HG03439 (cell line): Measurements from ENCODE around the gene ALDH1A3.

ENCODE experiments used
- ATAC-seq: cut with Tn5 transposase; IDR thresholded peaks from one replicate; pipeline ENCODE4 v1.9.1; 2021; ENCODE audit warnings: mild to moderate bottlenecking, moderate library complexity; ENCODE audit not compliant: unreplicated experiment

Gene ALDH1A3

GRCh38 chr15:100880897-100881242 lies 1.2 kb downstream of the ALDH1A3 start:
- ATAC-seq, result no peak

DNA sequence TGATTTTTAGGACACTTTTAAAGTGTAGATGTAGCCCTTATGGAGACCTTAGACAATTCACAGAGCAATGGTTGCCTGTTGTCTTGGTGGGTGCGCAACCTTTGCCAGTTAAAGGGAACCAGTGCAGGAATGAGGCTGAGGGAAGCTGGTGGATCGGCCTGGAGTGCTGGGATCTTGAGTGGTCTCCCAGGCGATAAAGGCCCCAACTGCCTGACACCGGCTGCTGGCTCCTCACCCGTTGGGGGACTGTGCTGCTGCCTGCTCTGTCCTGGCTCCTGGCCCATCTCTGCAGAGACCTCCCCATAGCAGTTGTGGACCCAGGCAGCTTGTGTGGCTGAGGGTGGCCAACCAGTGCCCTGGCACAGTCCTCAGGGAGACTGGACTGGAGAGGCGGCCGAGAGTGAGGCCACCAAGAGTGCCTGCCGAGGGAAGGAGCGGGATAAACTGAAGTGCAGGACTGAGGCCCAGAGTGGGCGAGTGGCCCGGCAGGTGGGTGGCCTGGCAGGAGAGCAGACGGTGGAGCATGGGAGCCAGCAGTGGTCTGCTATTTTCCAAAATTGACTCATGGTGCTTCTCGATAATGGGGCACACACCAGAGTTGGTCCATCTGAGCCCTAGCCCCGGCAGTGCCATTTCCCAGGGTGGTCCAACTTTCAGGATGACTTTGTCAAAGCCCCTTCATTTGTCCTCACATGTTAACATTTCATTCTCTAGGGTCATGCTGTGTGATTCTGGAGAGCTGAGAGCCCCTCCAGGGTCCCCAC lies 2.1 kb downstream of the ALDH1A3 start:
- no peak for ATAC-seq

DNA sequence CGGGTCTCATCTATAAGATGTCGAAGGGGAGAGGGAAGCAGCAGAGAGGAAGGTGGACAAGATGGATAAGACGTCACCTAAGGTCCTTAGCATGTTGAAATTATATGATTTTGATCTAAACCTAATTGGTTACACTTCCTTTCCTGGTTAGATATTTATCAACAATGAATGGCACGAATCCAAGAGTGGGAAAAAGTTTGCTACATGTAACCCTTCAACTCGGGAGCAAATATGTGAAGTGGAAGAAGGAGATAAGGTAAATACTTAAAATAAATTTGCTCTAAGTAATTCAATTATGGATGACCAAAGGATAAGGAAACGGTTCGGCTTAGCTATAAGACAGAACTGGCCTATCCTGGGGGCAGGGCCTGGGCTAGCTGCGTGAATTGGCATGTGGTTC lies 5.5 kb downstream of the ALDH1A3 start:
- ATAC-seq, result no peak

DNA sequence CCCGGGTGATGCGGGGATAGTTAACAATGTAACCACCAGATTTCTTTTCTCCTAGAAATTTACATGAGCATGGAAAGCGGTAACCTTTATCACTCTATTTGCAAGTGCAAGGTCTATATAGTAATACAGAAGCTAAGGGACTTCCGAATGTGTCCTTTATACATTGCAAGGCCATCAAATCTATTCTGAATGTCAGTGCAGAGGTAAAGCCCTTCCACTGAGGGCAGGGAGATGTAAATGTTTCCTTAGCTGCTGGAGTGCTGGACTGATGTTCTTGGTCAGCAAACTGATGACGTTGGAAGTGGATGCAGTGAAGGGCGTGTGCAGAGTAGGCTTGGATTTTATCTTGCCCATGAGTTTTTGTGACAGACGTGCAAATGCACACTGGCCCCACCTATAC lies 6.2 kb downstream of the ALDH1A3 start:
- no peak for ATAC-seq

DNA sequence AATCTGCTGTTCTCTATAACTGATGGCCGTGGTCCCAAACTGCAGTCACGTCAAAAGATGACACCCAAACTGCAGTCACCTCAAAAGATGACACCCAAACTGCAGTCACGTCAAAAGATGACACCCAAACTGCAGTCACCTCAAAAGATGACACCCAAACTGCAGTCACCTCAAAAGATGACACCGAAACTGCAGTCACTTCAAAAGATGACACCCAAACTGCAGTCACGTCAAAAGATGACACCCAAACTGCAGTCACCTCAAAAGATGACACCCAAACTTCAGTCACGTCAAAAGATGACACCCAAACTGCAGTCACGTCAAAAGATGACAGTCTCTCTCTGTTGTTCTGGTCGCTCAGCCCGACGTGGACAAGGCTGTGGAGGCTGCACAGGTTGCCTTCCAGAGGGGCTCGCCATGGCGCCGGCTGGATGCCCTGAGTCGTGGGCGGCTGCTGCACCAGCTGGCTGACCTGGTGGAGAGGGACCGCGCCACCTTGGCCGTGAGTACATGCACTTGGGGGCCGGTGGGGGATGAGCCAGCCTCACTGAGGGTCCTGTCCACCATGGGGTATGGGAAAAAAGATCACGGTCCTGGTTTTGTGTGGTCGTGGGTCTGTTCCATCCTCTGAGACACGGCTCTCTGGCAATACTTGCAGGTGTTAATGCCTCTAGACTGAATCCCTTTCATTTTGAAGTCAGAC lies 7.7 kb downstream of the ALDH1A3 start:
- ATAC-seq, result no peak

GRCh38 chr15:100889385-100890050 lies 9.9 kb downstream of the ALDH1A3 start:
- no peak for ATAC-seq

DNA sequence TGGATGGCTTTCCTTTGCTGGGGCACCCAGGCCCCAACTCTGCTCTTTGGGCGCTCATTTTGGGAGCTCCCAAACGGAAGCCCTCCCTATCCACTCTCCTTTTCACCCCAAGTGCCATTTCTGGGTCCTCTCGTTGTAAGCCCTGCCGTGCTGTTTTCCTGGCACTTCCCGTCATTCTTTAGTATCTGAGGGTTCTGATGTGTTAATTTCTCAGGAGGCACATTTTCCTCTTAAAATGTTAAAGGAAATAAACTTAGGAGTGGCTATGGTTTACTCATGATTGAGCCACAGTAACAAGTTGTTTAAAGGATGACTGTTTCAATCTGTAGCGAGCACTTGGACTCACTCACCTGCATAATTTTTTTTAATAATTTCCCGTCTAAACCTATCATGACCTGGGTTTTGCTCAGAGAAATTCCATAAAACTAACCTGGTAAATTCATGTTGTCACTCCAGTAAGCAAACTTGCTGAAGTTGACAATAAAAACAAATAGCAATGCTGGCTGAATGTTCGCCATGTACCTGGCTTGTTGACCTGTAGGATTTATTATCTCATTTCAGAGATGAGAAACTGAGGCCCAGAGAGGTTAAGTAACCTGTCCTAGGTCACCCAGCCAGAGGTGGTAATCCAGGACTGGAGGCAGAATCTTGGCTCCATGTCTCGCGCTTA lies 10.6 kb downstream of the ALDH1A3 start:
- ATAC-seq, result no peak

- ATAC-seq, result no peak
These were observed 11.2 kb downstream of the ALDH1A3 start for GRCh38 chr15:100890850-100891249.

DNA sequence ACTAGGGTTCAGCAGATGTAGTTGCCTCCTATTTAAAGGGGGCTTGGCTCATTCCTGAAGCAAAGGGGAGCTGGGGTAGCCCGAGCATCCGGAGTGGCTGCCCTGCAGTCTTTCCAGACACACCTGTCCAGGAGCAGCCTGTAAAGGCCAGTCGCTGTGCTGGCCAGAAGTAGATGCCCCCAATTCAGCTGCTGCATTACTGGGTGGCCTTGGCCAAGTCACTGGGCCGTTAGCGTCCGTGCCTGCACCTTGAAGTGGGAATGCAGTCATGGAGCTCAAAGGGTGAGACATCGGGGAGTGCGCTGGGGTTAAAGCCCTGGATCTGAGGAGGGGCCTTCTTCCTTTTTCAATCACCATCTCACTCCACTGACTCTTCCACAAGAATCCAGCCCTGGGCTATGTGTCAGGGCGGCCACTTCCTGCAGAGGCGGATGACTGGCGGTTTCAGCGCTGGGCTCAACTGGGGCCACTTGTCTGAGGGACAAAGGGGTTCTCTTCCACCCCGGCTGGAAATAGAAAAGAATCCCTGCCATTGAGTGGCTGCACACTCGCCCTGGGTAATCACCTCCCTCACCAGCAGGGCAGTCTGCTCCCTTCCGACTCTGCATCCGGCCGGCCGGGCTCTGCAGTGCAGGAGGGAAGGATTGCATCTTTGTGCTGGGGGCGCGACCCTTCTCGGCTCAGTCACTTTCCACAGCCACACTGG lies 11.8 kb downstream of the ALDH1A3 start:
- no peak for ATAC-seq

- no peak for ATAC-seq
These were observed 12.4 kb downstream of the ALDH1A3 start for GRCh38 chr15:100892013-100892355.

DNA sequence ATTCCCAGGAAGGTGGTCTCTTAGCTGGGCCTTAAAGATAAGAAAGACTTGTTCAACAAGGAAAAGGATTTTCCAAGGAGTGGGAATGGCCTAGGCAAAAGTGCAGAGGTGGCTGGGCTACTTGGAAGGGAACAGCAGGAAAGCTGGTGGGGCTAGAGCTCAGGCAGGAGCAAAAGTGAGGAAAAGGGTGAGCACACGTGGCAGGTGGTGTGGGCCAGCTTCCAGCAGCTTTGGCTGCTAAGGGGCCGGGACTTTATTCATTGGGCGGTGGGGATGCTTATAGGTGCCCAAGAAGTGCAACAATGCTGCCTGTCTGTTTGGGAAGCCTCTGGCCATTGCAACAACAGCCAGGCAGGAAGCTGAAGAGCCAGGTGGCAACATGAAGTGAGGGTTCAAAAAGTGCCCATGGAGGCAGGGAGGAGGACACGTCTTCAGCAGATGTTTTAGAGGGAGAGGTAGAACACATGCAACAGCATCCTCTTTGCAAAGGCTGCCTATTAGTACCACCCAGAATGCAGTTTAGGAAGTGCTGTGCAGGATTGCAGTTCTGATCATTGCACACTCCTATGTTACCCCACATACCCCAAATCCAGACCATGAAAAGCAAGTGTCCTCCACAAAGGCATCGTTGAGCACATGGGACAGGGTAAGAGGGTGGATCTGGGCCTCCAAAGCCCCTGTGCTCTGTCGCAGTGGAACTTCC lies 13.8 kb downstream of the ALDH1A3 start:
- no peak for ATAC-seq

- no peak for ATAC-seq
These were observed 14.3 kb downstream of the ALDH1A3 start for GRCh38 chr15:100893964-100894295.

- ATAC-seq, result no peak
These were observed 16.1 kb downstream of the ALDH1A3 start for GRCh38 chr15:100895721-100896120.

DNA sequence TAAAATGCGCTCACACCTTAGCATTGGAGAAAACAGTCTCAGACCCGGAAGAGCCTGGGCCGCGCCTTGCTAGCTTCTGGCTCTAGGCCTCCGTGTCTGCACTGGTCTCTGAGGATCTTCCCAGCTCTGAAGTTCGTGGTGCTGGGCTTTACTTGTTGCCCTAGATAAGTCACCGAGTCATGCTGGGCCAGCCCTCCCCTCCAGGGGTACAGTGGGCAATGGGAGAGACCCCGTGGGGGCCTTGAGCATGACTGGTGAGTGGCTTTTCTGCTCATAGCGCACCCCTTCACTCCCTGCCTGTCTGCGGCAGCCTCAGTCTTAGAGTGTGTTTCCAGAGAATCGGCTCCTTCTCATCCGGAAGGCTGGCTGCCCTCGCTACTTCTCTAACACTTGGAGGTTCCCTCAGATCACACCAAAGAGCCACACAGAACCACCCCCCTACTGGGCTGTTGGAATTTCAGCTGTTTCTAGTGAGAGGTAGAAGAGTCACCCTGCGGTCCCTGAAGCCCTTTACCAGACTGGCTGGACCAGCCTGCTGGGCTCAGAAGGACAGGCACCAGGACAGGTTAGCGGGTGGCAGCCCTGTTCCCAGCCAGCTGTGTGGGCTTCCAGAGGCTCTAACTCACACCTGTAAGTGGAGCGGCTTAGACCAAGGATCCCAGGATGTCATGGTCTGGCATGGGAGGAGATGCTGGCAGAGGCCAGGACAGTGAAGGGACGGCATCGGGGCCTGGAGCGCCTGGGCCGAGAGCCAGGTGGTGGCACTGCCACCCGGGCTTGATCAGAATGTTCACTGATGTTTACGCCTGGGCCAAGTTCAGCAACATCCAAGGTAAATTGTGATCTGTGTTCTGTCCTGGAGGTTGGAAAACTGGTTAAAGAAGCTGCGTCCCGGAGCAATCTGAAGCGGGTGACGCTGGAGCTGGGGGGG lies 17.9 kb downstream of the ALDH1A3 start:
- no peak for ATAC-seq

- no peak for ATAC-seq
These were observed 18.5 kb downstream of the ALDH1A3 start for GRCh38 chr15:100898152-100898490.

- ATAC-seq, result no peak
These were observed 19.2 kb downstream of the ALDH1A3 start for GRCh38 chr15:100898661-100899462.

DNA sequence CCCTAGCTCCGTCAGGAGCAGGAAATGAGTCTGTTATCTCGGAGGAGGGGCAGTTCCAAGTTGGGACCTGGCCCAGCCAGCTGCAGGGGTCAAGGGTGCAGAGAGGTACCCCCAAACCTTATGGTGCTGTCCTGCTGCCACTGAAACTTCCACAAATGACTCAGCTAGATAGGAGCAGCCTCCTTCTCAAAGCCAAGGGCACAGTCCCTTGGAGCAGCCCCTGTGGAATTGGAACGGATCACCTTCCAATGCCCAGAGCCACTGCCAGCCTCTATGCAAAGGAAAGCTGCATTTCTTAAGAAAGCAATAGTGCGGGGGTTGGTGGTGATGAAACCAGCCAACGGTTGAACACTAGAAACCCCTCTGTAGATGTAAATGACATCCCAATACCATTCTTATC lies 20.0 kb downstream of the ALDH1A3 start:
- no peak for ATAC-seq

- ATAC-seq, result no peak
These were observed 20.6 kb downstream of the ALDH1A3 start for GRCh38 chr15:100900136-100900794.
